ENCODE results near the gene DYNLT2B. TPM values are rescaled to one million over a fixed set of nuclear protein-coding genes. Genes with fewer than 3 reads are reported as not detected.
"Not testable (repeated sequence)": the region's sequence is repeated elsewhere in the genome, so short reads cannot be mapped to it uniquely, and the experiment has no call there.

Gene DYNLT2B
- total RNA-seq, 1 experiment from 2014 or later = 31.0 TPM

- DNase-seq (ENCODE audit: low read depth) = no peak
Observed at GRCh38 chr3:196326936-196327335, 8.9 kb upstream of the DYNLT2B start.

- no peak for DNase-seq (ENCODE audit: low read depth)
Observed at GRCh38 chr3:196323691-196324090, 5.7 kb upstream of the DYNLT2B start.

- no peak for DNase-seq (ENCODE audit: low read depth)
Observed at GRCh38 chr3:196323016-196323415, 5.0 kb upstream of the DYNLT2B start.

GRCh38 chr3:196321162-196321561 lies 3.1 kb upstream of the DYNLT2B start:
- no peak for DNase-seq (ENCODE audit: low read depth)

- no peak for DNase-seq (ENCODE audit: low read depth)
Observed at GRCh38 chr3:196320137-196320536, 2.1 kb upstream of the DYNLT2B start.

- DNase-seq (ENCODE audit: low read depth) = not testable (repeated sequence)
Observed at GRCh38 chr3:196316799-196317686, 997 bp downstream of the DYNLT2B start.

- no peak for DNase-seq (ENCODE audit: low read depth)
Observed at GRCh38 chr3:196315821-196316220, 2.2 kb downstream of the DYNLT2B start.

GRCh38 chr3:196314597-196314996 lies 3.4 kb downstream of the DYNLT2B start:
- DNase-seq (ENCODE audit: low read depth) = no peak

GRCh38 chr3:196314086-196314485 lies 4.0 kb downstream of the DYNLT2B start:
- not testable (repeated sequence) for DNase-seq (ENCODE audit: low read depth)

GRCh38 chr3:196302960-196303359 lies 15.1 kb downstream of the DYNLT2B start:
- not testable (repeated sequence) for DNase-seq (ENCODE audit: low read depth)

- DNase-seq (ENCODE audit: low read depth) = not testable (repeated sequence)
Observed at GRCh38 chr3:196302551-196302950, 15.5 kb downstream of the DYNLT2B start.

- no peak for DNase-seq (ENCODE audit: low read depth)
Observed at GRCh38 chr3:196298521-196298920, 19.5 kb downstream of the DYNLT2B start.

GRCh38 chr3:196292286-196292923 lies 25.6 kb downstream of the DYNLT2B start:
- DNase-seq (ENCODE audit: low read depth) = no peak

GRCh38 chr3:196288141-196288460 lies 29.9 kb downstream of the DYNLT2B start:
- DNase-seq (ENCODE audit: low read depth) = no peak

GRCh38 chr3:196287440-196288140 lies 30.4 kb downstream of the DYNLT2B start, which contains the start of gene PCYT1A:
Gene PCYT1A, minus strand, starts transcription at chr3:196287726. Its CDS starts 17,195 bp downstream, at chr3:196270531.
- DNase-seq (ENCODE audit: low read depth) = peak; percentile 97

- DNase-seq (ENCODE audit: low read depth) = peak; percentile 40
Observed at GRCh38 chr3:196287090-196287439, 31.0 kb downstream of the DYNLT2B start.

GRCh38 chr3:196284396-196284795 lies 33.6 kb downstream of the DYNLT2B start:
- no peak for DNase-seq (ENCODE audit: low read depth)

- no peak for DNase-seq (ENCODE audit: low read depth)
Observed at GRCh38 chr3:196281962-196282361, 36.1 kb downstream of the DYNLT2B start.

GRCh38 chr3:196280689-196281440 lies 37.2 kb downstream of the DYNLT2B start:
- no peak for DNase-seq (ENCODE audit: low read depth)

GRCh38 chr3:196275126-196275525 lies 42.9 kb downstream of the DYNLT2B start:
- peak; percentile 26 for DNase-seq (ENCODE audit: low read depth)

GRCh38 chr3:196274585-196274984 lies 43.5 kb downstream of the DYNLT2B start:
- peak; percentile 64 for DNase-seq (ENCODE audit: low read depth)

- no peak for DNase-seq (ENCODE audit: low read depth)
Observed at GRCh38 chr3:196273655-196274054, 44.4 kb downstream of the DYNLT2B start.

Measured in M059J (cell line).